SK-N-MC (cell line): ENCODE measurements around the gene SPRY1.

Experiments used
- EZH2 ChIP-seq: fragments of 200-600 bp; sonication (generic); IDR thresholded peaks from one replicate; pipeline ENCODE4 v1.6.1; 2017; ENCODE audit warnings: antibody characterized with exemption
- FOXP2 ChIP-seq: optimal IDR thresholded peaks from 2 replicates; pipeline ENCODE3; 2011; ENCODE audit warnings: mild to moderate bottlenecking, moderate library complexity; ENCODE audit not compliant: insufficient read depth; ENCODE audit errors: extremely low read length, control extremely low read depth
- POLR2AphosphoS5 ChIP-seq: IDR thresholded peaks from 2 replicates; pipeline ENCODE4 v1.6.1; 2012; ENCODE audit warnings: mild to moderate bottlenecking, low read depth, low read length, borderline replicate concordance

GRCh38 chr4:123353656-123354055 lies 42.9 kb upstream of the SPRY1 start:
- TF ChIP-seq POLR2AphosphoS5 (no peak), EZH2 (no peak), FOXP2 (no peak)
